ENCODE measurements around the gene CAP2.

Gene CAP2

DNA sequence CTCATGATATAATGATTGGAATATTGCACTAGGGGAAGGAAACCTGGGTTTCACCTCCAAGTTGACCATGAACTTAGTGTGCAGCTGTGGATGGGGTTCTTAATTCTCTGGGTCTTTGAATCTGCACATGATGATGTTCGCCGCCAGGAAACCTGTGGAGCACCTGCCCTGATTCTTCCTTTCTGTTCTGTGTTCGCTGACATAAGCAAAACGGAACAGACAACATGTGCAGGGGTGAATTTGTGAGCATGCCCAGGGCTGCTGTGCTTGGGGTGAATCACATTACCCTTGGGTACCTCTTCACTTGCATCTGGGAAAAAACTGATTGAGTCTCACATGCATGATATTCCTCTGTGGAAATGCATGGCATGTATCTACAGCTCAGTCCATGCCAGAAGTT lies 48.8 kb downstream of the CAP2 start:
- no peak for DNase-seq

DNA sequence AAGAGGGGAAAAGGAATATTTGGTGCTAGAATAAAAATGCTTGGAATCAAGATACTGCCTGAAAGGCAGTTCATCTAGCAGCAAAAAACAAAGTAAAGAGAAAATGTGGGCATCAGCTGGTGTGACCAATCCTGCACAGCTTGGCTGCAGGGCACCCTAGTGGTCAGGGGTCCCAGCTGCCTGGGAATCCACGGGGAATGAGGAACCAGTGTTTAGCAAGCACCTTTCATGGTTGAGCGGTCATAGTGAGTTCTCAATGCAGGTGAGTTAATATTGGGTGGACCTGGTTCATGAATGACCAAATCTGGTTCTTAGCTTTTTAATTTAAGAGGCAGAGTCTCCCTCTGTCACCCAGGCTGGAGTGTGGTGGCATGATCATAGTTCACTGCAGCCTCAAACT lies 53.3 kb downstream of the CAP2 start:
- no peak for DNase-seq

DNA sequence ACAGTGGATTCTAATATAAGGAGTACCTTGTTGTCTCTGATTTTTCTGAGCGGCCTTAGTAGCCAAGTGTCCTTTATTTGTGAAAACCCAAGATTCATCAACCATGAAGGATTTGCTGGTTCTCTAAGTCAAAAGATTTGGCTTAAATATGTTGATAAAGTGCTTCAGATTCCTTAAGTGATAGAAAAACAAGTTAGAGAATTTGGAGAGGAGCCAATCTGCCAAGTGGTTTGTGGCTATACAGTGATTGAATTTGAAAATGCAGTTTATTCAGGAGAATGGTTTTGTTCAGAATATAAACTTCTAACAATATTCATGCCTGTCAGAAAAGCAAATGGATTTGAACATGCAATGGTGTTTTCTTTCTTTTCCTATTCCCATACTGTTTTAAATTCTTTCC lies 54.8 kb downstream of the CAP2 start:
- DNase-seq, result no peak

DNA sequence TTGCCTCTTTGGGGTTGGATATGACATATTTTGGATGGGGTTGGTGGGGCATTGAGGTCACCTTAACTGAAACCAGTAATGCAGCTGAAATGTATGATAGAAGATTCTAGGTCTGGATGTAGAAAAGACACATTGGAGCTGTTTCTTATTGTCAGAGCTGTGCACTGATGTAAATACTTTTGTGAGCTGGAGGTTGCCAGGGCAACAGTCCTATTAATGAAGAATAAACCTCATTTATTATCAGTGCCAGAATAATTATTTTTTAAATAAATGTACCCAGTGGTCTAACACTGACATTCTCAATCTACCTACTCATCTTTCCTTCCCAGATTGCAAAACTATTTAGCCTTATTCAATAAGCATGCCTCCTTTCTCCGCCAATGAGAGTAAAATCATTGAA lies 57.0 kb downstream of the CAP2 start:
- no peak for DNase-seq

DNA sequence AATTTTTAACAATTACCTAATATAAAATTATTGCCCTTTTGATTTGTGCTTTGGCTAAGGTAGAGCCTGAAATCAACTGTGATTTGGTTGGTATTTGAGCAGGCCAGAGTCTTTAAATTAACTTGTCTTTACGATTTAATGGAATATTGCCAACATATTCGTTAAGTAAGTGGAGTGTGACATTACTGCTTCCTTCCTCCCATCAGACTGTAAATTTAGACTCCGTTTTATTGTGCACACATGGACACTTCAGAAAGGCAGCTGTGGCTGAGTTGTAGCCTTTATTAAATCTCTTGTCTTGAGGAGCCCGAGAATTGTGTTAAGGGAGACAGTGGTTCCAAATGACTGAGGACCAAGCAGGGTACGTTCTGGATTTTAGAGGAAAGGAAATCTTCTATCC lies 57.4 kb downstream of the CAP2 start:
- no peak for DNase-seq

DNA sequence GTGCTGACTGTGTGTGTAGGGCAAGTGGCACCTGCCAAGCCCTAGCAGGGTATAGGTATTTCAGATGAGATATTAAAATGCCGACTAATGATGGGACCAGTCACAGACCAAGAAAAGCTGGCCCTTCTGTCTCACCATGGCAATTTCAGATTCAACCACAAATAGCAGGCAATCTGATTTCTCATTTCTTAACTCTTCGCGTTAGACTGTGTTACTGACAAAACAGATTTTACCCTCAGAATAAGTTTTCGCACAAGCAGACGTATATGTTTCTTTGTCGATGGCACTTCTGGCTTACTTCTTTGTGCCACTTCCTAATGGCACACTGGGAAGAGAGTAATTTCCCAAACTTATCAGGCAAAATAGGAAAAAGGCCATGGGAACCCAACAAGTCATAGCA lies 58.7 kb downstream of the CAP2 start:
- no peak for DNase-seq

DNA sequence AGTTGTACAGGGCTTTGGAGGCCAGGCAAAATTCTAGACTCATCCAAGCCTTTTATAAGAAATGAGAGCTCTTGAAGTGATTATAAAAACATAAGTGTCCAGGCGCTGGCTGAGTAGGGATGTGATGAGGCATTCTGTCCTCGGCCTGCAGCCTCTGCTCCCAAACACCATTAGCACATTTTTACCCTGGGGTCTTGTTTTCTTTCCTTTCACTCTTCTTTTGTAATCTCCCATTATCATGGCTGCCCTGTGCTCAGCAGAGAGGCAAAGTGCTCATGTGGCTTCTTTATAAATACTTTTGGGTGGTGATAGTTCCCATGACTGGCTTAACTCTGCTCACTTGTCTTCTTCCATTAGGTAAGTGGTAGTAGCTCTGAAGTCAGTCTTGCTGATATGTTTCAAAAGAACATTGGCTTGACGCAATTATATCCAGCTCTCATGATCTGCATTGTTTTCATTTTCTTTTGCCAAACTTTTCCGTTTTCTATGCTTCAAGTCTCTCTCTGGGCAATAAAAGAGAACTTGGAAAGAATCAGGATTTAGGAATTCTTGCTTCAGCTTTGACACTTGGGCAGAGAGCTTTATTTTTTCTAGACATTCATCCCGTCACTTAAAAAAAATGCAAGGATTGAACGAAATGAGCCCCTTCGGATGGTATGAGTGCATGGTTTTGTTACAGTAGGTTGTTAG lies 61.1 kb downstream of the CAP2 start:
- no peak for DNase-seq

DNA sequence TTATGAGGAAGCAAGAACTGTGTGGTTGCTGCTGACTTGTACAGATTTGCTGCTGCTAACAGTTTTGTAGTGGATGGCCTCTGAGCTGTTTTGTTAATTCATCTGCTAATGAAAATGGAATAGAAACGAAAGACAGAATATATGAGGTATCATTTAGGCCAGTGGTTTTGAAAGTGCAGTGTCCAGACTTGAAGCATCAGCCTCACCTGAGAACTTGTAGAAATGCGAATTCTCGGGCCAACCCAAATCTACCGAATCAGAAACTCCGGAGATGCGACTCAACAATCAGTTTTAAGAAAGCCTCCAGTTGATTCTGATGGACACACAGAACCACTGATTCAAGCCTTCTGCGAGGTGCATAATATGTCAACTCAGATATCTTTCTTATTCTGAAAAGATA lies 62.5 kb downstream of the CAP2 start:
- no peak for DNase-seq

DNA sequence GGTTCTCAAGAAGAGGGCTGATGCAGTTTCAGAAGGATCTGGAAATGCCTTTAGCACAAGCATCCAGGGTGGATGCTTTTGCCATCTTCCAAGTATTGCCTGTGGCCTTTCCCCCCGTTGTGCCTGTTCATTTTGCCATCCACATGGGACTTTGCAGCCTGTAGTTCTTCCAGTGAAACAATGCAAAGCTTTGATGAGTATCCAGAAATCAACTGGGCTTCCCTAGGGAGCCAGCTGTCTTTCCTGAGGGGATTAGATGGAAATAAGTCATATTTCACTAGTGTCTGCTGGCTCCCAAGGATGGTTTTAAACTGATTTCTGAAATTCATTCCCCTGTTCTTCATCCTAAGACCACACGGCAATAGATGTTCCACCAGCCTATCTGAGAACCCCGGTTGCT lies 63.3 kb downstream of the CAP2 start:
- DNase-seq, result no peak

DNA sequence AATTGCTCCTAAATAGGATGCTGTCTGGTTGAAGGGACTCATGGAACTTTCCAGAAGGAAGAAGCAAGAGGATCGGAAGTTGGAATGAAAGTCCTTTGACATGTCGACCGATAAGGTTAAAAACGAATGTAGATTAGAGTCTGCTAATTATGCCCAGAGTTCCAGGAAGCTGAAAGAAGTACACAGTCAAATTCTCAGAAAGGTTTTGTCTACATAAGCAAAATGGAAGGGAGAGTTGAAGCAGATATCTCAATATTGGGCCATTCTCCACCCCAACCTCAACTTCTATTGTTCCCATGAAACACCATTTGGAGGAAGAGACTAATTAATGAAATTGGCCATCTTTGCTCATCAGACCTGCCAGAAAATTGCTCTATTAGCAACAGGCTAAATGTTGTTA lies 64.0 kb downstream of the CAP2 start:
- no peak for DNase-seq

DNA sequence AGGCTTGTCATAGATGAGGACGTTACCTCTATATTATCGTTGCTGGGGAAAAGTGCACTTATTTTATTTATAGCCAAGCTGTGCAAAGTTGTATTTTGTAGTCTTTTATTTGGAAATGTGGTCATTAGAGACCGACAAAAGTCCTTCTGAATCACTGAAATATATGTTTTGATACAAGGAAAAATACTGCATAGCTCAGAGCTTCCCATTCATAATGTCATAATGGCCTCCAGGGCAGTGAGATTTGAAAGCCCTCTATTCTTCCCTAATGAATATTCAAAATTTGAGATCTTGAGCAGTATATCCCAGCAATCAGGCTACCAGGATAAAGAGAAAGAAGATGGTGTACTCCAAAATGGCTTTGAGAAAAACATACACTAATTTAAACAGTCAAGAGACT lies 64.6 kb downstream of the CAP2 start:
- DNase-seq, result no peak

DNA sequence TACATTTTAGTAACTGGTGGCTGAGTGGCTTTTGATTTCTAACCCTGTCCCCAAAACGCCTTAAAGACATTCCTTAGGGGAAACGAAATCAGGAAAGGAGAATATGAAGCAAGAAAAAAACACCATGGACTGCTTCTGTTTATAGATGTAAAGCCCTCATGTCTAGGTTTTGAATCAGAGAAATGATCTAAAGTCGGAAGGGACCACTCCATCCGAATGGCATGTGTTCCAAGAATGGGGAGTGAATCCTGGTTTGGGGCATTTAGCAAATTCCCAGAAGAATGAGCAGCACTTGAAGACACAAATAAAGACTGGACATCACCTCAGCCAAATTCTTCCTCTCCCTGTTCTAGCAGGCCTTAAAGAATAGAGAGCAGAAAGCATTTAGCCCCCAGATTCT lies 65.6 kb downstream of the CAP2 start:
- DNase-seq, result no peak

DNA sequence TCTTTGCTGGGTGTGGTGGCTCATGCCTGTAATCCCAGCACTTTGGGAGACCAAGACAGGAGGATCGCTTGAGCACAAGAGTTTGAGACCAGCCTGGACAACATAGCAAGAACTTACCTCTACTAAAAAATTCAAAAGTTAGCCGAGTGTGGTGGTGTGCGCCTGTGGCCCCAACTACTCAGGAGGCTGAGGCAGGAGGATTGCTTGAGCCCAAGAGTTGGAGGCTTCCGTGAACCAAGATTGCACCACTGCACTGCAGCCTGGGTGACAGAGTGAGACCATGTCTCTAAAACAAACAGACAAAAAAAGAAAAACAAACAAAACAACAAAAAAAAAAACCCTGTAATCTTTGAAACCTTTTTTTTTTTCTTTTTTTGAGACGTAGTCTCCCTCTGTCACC lies 67.5 kb downstream of the CAP2 start:
- DNase-seq, result no peak

DNA sequence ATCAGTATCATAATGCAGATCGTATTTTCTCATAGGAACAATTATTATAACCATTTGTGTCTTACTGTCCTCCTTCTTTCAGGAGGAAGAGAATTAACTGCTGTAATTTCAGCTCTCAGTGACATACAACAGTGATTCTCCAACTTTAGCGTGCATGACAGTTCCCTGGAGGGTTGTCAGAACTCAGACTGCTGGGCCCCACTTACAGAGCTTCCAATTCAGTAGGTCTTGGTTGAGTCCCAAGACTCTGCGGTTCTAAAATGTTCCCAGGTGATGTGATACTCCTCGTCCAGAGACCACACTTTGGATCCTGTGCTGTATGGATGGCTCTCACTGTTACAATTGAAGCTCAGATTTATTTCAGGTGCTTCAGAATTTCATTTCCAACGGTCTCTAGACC lies 72.8 kb downstream of the CAP2 start:
- no peak for DNase-seq

DNA sequence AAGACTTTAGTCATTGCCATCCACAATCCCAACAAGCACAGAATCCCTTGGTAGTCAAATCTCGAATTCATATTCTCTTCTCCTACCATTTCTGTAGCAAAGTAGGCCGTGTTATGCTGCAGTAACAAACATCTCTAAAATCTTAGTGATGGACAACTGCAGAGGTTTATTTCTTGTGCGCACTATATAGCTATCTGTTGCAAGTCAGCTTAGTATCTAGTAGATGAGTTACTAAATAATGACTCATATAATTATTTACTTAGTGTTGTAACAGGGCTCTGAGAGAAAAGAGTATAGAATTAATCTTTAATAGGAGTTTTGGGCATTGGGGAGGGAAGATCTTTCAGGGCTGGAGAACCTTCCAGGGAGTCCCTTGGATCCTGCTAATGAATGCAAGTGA lies 73.3 kb downstream of the CAP2 start:
- DNase-seq, result no peak

DNA sequence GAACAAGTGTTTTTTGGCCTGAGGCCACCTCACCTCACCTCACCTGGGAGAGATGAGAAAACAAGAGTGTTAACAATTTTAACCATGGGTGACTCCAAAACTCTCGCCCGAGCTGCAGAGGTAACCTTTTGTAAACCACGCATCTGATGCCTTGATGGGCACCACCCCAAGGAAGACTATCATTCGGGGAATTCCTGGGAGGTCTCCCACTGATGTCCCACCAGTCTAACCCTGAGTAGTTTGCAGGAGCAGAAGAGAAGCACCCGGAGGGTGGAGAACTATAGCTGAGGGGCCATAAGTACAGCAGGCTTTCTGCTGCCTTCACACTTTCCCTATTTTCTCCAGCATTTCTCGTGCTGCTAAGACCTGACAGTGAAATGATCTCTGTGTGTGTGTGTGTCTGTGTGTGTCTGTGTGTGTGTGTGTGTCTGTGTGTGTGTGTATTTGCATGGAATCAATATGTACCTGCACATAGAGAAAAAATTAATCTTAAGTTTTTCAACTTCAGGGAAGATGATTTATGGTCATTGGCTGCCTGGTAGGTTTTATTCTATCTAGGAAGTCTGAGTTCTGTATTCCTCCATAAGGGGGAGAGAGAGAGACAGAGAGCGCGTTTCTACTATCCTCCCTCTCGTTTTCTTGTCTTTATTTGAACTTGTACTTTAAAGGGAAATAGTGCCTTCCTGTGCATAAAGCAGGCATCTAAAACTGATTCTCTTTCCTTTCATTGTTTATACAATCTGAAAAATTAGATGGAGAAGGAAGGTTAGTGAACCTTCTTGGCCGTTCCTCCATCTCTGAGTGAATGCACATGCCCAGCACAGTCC lies 75.8 kb downstream of the CAP2 start:
- no peak for DNase-seq

DNA sequence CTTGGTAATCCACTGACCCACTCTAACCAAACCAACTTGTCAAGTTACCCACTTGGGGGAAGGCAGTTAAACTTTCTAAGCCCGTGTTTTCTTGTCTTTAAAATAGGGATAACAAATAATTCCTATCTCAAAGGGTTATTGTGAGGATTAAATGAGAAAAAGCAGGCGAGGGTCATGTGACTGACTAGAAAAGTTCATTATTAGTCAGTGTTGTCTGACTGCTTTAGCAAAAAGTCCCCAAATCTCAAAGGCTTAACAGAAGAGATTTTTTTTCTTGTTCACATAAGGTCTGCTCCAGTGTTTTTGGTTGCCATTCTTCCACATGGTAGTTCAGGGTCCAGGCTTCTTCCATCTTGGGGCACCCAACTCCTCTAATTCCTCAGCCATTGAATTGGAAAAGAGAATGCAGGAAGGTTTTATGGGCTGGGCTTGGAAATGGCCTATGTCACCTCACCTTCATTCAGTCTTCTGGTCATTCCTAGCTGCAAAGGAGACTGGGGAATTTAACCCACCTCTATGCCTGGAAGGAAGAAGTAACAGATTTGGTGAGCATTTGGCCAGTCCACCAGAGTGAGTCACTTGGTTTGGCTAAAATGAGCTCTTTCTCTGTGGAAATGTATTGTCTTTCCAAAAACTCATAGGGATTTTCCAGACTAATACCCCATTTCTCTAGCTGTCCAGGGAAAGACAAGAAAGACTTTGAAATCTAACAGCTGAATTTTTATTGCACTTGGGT lies 77.0 kb downstream of the CAP2 start:
- DNase-seq, result no peak

DNA sequence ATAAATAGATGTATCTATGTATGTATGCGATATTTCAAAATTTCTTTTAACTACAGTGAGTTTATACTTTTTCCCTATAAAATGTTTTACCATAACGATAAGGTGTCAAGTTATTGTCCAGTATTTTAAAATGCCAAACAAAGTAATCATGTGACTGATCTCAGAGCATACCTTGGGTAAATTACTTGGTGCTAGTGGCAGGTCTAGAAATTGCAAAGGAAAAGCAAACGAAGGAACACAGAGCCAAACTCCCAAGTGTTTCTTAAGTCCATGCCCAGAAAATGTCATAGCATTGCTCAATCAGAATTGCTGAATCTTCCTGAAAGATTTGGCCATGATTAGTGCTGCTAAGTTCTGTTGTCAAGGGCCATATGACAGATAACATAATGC lies 77.5 kb downstream of the CAP2 start:
- no peak for DNase-seq

DNA sequence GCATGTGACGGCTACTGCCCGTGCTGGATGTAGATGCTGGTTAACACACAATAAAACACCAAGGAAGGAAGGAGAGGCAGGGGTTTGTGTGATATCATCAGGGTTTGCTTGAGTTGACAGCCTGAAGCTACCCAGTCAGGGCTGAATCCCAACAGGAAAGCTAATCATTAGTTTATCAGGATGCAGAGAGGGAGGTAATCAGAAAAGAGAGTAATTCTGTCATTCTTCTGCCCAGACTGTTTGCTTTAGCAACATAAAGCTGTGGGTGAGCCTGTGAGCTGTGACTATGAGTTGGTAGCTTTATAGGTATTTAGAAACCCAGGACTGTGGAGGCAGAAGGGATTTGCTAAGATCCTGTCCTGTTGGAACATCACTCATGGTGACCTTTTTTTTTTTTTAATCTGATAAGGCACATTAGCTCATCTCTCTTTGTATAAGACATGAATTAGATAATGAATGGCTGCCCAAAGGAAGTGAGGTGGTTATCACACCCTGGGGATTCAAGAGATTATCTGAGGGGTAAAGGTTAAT lies 79.3 kb downstream of the CAP2 start:
- no peak for DNase-seq

DNA sequence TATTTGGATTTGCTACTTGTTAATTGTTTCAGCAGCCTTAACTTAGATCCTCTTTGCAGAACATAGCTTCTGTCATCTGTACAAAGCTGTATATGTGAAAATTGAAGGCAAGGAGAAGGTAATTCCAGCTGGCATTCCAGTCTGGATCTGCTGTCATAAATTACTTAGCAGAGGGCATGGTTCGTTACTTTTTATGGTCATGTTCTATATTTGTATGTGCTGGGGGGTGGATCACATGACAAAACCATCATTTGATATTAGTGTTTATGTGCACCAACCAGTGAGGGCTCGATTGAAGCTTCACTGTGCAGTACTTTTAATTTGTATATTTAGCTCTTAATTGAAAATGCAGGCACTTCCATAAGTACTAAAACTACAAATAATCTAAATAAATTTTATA lies 80.2 kb downstream of the CAP2 start:
- DNase-seq, result no peak

DNA sequence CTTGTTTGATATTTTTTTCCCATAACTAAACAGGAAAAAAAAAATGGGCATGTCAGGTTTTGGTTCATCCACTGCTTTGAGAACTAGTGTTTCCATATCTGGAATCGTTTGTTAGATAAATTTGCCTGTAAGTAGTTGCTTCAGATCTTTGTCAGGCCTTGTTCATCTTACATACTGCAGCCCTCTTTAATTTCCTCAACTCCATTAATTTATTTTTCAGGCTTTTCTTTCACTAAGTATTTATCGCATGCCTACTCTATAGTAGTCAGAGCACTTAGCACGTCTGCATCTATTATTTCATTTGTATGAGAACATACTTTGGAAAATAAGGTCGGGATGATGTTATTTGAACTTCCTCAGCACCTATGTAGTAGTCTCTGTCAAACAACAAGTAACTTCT lies 80.9 kb downstream of the CAP2 start:
- DNase-seq, result no peak

DNA sequence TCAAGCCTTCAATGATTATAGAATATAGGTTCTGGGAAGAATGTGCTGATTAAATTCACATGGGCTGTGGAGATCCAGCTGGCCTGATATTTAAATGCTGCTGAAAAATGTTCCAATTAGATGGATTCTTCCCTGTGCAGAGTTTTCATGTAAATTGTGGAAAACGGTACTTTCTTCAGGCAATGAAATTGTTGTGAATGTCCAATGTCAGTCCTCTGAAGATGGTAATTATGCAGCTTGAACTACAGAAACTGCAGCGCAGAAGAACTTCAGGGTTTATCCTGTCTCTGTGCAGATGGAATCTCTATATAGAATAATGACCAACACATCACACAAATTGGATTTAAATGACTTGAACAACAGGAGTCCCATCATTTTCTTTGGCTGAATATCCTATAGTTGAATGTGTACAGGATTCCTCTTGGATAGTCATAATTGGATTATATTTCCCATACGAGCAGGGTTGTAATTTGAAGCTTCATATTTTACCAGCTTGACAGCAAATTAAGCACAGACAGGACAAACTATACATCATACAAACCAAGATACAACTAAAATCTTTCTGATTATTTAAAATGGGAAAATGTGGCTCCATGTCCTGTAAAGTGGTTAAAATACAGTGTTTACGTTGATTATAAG lies 82.3 kb downstream of the CAP2 start:
- DNase-seq, result no peak

DNA sequence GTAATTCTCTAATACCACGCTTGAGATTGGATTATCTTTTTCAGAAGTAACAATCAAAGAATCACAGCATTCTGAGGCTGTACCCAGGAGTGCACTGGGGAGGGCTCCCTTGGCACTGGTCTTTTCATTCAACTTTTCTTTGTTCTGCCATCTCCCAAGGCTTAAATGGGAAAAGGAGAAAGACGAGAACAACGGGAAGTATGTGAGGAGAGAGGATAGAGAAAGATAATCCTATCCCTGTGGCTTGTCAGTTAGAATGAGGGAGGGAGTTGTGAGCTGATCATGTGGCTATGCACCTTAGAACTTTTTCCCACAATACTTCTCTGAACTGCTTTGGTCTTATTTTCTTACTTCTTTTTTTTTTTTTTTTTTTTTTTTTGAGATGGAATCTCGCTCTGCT lies 83.1 kb downstream of the CAP2 start:
- no peak for DNase-seq
